GM18909 (cell line): Measurements from ENCODE around the gene UBASH3A.

ENCODE experiments used
- ATAC-seq: cut with Tn5 transposase; IDR thresholded peaks from one replicate; pipeline ENCODE4 v1.9.1; 2021; ENCODE audit warnings: mild to moderate bottlenecking; ENCODE audit not compliant: unreplicated experiment, poor library complexity

Gene UBASH3A

GRCh38 chr21:42443876-42444744 lies 40.4 kb downstream of the UBASH3A start:
- no peak for ATAC-seq

DNA sequence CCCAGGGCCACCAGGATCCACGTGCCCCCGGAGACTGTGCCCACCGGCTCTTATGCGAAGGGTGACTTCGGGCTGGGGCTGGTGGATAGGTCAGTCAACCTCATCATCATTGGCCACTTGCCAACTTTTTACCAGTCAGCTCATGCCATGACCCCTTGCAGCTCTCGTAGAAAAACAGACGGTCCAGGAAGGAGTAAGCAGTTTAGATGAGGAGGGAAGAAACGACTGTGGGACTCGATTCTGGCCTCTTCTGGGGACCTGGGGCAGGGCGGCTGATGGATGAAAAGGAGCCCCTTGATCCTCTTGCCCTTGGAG lies 41.0 kb downstream of the UBASH3A start:
- ATAC-seq, result no peak

DNA sequence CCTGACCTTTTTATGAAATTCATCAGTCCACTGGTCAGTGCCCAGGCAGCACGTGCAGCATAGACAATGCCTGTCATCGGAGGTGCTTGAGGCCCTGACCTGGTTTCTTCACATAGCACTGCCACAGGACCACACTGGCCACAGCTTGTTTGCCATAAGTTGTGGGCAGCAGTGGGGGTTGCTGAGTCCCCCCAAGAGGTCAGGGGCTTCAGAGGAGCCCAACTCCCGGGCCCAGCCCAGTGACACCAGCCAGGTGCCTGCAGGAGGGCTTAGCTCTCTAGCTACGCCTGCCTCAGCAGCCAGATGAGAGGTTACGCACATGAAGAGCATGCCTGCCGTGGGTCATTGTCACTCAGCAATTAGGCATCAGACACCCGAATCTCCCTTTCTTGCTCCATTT lies 41.6 kb downstream of the UBASH3A start:
- no peak for ATAC-seq

DNA sequence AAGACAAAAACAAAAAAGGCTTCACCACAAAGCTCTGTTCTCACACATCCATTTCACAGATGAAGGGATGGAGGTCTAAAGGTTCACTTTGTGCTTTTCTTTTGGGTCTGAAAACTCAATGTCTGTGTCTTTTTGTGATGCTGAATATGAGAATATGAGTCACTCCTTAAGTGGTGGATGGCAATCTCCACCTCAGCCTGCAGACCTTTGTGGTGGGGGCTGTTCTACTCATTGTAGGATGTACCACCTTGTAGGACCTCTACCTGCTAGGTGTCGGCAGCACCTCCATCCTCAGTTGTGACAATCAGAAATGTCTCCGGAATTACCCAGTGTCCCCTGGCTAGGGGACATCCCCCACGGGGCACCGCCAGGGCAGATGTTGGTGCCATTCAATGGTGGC lies 42.8 kb downstream of the UBASH3A start:
- ATAC-seq, result no peak

DNA sequence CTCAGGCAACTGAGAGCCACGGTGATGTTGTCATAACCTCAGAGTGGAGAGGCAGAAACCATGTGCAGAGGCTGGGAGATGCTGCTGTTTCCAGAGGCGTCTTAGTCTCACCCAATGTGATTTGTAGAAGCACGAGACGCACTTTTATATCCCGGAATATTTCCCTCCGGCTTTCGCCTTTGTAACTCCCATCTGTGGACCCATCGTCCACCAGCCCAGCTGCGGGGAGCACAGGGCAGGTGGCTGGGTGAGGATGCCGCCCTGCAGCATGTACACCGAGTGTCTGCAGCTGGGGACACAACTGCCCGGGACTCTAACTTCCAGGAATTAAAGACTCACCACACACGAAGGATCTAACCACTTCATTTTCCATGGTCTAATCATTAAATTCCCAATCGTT lies 43.5 kb downstream of the UBASH3A start:
- ATAC-seq, result no peak

- ATAC-seq, result no peak
Measured at GRCh38 chr21:42447732-42448131, 44.0 kb downstream of the UBASH3A start.

GRCh38 chr21:42448686-42449085 lies 45.0 kb downstream of the UBASH3A start:
- ATAC-seq, result no peak

- ATAC-seq, result no peak
Measured at GRCh38 chr21:42451941-42452340, 48.2 kb downstream of the UBASH3A start.

GRCh38 chr21:42452401-42453223 lies 48.9 kb downstream of the UBASH3A start:
- no peak for ATAC-seq

GRCh38 chr21:42453224-42453985 lies 49.7 kb downstream of the UBASH3A start:
- no peak for ATAC-seq

- no peak for ATAC-seq
Measured at GRCh38 chr21:42453986-42454570, 50.4 kb downstream of the UBASH3A start.

DNA sequence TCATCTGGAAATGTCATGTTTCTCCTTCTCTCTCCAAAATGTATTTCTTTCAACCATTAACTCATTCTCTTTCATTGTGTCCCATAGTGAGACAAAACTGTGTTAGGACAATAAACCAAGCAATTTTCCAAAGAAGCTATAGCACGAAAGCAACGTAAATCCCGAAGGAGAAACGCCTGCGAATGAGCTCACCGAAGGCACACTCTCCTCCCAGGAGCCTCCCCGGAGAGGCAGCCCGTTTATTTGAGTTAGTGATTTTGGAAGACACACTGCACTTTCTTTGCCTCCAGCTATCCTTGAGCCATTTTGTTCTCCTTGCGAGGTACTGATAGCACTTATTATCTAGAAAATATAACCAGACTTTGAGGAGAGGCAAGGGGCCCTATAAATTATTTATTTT lies 51.1 kb downstream of the UBASH3A start:
- no peak for ATAC-seq

- ATAC-seq, result no peak
Measured at GRCh38 chr21:42455196-42455595, 51.5 kb downstream of the UBASH3A start.

GRCh38 chr21:42455754-42456440 lies 52.2 kb downstream of the UBASH3A start:
- ATAC-seq, result no peak

DNA sequence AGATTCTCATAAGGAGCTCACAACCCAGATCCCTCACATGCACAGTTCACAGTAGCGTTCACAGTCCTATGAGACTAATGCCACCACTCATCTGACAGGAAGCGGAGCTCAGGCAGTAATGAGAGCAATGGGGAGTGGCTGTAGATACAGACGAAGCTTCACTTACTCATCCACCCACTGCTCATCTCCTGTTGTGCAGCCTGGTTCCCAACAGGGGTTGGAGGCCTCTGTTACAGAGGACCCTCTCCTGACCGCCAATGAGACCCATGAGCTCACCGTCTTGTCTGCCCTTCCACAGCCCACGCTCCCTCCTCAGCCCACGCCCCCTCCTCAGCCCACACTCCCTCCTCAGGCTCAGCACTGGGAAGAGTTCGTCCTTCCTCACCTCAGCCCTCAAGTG lies 52.8 kb downstream of the UBASH3A start:
- no peak for ATAC-seq

- ATAC-seq, result no peak
Measured at GRCh38 chr21:42459082-42459460, 55.4 kb downstream of the UBASH3A start.

- no peak for ATAC-seq
Measured at GRCh38 chr21:42459546-42460215, 56.0 kb downstream of the UBASH3A start.

DNA sequence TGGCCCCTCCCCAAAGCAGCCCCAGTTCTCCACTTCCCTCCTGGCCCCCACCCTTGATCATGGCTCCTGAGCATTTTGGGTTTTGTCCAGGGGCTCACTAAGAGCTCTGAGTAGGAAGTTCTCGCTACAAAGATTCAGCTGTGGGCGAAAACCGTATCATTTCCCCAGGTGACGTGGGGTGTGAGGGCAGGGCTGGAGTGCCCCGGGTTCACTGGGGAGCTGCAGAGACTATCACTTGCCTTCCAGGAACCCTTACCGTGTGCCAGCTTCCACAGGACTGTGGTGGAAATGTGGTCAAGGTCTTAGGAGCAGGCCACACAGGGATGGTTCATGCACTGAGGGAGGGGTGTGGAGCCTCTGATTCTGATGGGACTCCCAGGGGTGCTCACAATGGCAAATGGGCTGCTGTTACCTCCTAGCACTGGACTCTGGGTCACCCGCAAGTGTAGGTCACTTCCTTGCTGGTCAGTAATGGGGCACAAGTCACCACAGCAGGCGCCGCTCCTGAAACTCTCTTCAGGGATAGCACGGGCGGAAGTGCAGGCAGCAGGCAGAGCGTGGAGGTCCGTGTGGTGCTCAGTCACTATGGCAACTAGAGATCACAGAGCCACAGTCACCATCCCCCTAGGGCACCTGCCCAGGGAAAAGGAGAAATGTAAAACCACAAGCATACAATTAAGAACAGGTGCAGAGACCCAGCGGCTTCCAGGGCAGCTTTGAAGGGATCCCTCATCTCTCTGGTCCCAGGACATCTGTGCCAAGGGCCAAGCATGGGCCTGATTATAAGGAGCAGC lies 56.9 kb downstream of the UBASH3A start:
- ATAC-seq, result no peak

- no peak for ATAC-seq
Measured at GRCh38 chr21:42461185-42461520, 57.5 kb downstream of the UBASH3A start.
